NCI-H748 (cell line): ENCODE data around the gene LIN7B.

ENCODE experiments used
- DNase-seq: peaks from one replicate; lab custom pipeline; 2025; ENCODE audit not compliant: unreplicated experiment; lab: John Stamatoyannopoulos, UW

Gene LIN7B, protein sequence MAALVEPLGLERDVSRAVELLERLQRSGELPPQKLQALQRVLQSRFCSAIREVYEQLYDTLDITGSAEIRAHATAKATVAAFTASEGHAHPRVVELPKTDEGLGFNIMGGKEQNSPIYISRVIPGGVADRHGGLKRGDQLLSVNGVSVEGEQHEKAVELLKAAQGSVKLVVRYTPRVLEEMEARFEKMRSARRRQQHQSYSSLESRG

DNA sequence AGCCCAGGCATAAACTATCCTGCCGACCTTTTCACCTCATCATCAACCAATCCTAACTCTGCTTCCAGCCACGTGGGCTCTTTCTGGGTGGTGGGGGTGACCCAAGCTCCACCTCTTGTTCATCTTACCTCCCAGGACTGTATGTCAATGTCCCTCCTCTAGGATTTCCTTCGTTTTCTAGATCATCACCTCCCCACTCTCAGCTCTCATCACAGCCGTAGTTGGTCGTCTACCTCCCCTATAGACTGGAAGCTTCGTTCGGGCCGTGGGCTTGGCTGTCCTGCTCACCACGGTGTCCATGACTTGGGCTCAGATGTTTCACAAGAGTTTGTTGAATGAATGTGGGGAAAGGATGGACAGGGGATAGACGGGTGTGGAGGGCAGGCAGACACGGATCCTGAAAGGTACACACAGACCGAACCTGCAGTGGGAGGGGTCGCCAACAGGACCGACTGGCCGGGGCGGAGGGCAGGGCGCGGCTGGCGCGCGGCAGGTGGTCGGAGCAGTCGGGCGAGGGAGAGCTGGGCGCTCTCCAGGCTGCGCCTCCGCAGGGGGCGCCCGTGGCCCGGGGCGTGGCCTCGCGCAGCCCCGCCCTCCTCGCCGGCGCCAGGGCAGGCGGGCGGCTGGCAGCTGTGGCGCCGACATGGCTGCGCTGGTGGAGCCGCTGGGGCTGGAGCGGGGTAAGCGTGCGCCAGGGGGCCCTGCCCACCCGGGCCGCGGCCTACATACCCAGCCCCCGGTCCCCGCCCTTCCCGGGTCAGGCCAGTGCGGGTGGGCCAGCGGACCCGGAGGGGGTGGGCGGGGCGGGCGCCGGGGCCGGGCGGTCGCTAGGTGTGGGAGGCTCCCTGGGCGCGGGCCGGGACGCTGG, at the start of gene LIN7B:
Gene LIN7B, plus strand, starts transcription at position 609 of the 868 bp plus-strand sequence. Its CDS starts 35 bp downstream, at position 644.
- peak; percentile 72 for DNase-seq

DNA sequence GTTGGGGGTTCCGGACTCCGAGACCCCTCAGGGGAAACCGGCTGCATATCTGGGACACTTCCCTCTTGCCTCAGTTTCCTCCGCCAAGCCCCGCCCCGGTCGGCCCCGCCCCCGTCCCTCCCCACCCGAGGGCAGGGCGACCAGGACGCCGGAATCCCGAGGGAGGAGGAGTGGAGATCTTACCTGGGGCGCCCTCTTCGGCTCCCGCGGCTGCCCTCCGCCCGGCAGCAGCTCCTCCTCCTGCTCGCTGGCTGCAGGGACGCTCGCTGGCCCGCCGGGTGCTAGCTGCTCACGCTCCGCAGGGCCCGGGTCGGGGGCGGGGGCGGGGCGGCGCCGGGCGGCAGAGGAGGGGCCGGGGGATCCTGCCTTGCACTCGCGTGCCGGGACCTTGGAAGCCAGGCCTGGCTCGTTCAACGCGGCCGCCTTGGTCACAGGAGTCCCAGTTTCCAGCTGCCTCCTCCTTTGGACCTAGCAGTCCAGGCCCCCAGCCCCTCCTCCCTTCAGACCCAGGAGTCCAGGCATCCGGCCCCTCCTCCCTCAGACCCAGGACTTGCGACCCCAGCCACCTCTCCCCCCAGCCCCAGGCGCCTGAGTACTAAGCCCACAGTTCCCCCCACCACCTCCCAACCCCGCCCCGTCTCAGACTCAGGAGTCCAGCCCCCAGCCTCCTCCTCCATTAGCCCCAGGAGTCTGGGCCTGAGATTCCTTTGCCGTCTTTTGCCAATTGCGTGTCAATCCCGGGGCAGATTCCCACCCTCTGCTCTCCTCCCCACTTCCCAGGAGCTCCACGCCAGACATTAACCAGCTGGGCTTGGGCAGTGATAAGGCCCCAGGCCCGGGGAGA, 49.2 kb upstream of the LIN7B start, which contains the start of gene NTF4:
Gene NTF4, minus strand, starts transcription at position 51 of the 844 bp plus-strand sequence. CDS start 2,821 bp downstream, outside the sequence.
- DNase-seq: peak; percentile 36

DNA sequence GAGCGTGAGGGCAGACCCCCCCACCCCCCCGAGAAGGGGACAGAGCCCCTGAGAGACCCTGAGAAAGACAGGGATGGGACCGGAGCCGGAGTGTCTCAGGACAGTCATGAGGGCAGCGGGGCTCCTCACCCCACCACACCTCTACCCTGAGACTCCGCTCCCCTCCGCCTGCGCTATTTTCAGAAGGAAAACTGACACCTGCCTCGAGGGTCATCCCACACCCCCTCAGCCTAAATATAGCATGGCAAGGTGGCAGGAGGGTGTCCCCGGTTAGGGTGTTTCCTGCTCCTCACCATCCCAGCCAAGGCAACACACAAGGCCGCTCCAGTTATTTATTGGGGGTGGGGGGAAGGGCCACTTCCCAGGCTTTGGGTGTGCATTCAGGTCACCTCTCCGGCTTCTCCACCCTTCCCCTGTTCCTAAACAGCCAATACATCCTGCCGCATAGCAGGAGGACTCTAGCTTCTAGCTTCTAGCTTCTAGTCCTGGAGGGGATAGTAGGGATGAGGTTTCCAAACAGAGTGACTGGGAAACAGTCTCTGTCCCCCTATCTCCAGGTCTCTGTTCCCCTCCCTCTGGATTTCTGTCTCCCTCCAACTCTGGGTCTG, 48.2 kb upstream of the LIN7B start:
- DNase-seq: no peak

DNA sequence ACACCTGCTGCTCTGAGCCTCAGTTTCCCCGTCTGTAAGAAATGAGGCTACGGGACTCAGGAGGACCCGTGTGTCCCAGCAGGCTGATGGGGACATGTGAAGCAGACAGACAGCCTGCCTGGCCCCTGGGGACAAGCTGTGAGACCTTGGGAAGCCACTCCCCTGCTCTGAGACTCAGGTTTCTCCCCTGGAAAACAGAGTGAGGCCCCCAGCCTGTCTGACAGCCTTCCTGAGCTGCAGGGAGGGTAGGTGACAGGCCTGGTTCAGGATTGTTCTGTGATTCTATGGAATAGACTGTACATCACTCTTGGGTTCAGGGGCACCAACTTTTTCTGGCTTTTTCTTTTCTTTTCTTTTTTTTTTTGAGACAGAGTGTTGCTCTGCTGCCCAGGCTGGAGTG, 46.6 kb upstream of the LIN7B start:
- no peak for DNase-seq

DNA sequence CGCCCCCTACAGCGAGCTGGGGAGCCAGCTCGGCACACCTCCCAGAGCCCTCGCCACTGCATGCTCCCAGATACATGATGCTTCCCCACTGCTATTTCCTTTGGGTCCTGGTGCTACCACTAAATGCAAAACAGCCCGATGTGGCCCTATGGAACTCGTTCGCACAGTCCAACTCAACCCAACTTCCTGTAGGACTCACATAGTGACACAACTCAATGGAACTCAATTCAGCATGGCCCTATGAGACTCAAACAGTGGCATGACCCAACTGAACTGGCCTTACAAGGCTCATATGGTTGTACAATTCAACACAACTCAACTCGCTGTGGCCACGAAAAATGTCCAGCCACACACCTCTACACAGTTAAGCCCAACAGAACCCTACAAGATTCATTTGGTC, 45.1 kb upstream of the LIN7B start:
- DNase-seq: no peak

DNA sequence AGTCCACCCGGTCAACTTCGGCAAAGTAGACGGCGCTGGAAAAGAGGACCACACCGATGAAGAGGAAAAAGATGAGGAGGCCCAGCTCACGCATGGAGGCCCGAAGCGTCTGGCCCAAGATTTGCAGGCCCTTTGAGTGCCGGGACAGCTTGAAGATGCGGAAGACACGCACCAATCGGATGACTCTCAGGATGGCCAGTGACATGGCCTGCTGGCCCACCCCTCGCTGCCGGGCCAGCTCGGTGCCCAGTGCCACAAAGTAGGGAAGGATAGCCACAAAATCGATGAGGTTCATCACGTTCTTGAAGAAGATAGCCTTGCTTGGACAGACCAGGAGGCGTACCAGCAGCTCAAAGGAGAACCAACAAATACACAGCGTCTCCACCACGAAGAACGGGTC, 43.8 kb upstream of the LIN7B start:
- no peak for DNase-seq

DNA sequence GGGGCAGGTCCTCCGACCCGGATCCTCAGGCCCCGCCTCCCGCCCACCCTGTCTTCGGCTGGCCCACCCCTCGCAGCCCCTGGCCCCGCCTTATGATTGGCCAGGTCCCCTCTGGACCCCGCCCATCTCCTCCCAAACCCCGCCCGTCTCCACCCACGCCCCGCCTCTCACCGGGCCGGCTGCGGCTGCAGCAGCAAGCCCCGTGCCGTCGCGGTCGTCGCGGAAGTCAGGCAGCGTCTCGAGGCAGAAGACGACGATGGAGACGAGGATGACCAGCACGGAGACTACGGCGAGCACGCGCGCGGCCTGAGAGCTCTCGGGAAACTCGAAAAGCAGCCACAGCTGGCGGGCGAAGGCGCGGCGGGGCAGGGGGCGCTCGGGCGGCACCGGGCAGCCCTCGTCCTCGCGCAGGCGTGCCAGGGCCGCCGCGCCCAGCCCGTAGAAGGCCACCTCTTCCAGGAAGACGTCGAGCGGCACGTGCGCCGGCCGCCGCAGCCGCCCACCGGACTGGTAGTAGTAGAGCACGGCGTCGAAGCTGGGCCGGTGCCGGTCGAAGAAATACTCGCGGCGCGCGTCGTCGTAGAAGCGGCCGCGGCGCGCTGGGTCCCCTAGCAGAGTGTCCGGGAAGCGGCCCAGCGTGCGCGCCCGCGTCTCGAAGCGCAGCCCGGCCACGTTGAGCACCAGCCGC, 42.2 kb upstream of the LIN7B start:
- no peak for DNase-seq

DNA sequence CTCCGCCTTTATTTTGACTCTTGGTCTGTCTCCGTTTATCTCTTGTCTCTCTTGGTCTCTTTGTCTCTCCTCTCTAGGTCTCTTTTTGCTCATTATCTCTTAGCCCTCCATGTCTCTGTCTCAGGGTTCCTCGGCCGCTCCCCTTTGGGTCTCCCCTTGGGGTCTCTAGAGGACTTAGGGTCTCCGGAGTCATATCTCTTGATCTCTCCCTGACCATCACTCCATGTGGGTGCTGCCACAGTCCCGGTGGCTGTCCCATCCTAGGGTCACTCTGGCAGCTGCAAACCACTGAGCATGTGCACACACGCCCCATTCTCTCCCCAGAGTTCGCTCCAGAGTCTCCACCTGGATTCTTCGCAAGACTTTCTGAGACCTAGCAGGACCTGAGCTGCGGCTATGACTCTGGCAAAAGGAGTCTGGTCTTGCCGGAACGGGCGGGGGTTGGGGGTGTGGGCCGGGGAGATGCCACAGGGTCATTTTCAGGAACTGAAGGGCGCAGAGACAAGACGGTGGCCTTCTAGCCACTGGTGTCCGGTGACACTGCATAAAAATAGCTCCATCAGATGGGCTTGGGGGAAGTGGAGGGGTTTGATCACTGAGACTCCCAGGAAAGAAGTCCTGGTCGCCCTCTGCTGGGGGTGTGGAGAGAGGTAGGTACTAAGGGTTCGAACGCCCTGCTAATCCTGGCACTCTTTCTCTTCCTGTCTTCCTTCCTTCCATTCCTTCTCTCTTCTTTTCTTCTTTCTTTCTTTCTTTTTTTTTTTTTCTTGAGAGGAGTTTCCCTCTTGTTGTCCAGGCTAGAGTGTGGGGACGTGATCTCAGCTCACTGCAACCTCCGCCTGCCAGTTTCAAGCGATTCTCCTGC, 40.4 kb upstream of the LIN7B start:
- peak; percentile 52 for DNase-seq

DNA sequence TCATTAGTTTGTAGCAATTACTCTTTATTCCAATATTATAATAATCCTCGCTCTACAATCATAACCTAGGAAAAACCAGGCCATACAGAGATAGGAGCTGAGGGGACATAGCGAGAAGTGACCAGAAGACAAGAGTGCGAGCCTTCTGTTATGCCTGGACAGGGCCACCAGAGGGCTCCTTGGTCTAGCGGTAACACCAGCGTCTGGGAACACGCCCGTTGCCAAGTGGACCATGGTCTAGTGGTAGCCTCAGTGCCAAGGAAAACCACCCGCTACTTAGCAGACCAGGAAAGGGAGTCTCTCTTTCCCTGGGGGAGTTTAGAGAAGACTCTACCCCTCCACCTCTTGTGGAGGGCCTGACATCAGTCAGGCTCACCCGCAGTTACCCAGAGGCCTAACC, 39.3 kb upstream of the LIN7B start:
- DNase-seq: peak; percentile 74

DNA sequence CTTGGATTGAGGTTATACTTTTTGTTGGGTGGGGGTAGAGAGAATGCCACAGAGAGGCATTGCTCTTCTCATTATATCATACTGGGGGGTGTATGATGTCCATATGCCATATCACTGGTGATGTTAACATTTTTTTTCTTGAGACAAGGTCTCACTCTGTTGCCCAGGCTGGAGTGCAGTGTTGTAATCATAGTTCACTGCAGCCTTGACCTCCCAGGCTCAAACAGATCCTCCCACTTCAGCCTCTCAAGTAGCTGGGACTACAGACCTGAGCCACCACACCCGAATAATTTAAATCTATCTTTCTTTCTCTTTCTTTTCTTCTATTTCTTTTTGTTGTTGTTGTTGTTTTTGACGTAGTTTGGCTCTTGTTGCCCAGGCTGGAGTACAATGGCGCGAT, 33.8 kb upstream of the LIN7B start:
- no peak for DNase-seq

DNA sequence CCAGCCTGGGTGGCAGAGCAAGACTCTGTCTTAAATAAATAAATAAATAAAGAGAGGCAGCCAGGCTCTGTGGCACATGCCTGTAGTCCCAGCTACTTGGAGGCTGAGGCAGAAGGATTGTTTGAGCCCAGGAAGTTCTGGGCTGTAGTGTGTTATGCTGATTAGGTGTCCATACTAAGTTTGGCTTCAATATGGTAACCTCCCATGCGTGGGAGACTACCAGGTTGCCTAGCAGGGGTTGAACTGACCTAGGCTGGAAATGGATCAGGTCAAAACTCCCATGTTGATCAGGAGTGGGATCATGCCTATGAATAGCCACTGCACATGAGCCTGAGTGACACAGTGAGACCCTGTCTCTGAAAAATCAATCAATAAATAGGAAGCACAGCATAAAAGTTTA, 32.9 kb upstream of the LIN7B start:
- DNase-seq: no peak

DNA sequence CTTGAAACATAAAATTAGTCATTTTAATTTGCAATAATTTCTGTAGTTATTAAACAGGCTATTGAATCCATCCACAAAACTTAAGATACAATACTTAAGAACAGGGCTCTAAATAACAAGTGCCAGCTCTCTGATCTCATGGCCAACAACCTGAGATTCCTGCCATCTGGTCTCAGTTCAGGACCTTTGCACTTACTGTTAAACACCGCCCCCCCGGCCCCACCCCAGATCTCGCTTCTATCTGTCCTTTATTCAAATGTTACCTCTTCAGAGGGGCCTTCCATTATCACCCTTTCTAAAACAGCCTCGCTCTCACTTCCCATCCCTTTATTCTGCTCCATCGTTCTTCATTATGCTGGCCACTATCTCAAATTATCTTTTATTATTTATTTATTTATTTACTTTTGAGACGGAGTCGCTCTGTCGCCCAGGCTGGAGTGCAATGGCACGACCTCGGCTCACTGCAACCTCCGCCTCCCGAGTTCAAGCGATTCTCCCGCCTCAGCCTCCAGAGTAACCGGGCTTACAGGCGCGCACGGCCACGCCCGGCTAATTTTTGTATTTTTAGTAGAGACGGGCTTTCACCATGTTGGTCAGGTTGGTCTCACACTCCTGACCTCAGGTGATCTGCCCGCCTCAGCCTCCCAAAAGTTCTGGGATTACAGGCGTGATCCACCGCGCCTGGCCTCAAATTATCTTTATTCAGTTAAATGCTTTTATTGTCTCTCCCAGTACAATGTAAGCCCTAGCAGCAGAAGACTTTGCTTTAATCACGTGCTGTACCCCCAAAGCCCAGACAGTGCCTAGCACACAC, 29.8 kb upstream of the LIN7B start:
- DNase-seq: peak; percentile 64

DNA sequence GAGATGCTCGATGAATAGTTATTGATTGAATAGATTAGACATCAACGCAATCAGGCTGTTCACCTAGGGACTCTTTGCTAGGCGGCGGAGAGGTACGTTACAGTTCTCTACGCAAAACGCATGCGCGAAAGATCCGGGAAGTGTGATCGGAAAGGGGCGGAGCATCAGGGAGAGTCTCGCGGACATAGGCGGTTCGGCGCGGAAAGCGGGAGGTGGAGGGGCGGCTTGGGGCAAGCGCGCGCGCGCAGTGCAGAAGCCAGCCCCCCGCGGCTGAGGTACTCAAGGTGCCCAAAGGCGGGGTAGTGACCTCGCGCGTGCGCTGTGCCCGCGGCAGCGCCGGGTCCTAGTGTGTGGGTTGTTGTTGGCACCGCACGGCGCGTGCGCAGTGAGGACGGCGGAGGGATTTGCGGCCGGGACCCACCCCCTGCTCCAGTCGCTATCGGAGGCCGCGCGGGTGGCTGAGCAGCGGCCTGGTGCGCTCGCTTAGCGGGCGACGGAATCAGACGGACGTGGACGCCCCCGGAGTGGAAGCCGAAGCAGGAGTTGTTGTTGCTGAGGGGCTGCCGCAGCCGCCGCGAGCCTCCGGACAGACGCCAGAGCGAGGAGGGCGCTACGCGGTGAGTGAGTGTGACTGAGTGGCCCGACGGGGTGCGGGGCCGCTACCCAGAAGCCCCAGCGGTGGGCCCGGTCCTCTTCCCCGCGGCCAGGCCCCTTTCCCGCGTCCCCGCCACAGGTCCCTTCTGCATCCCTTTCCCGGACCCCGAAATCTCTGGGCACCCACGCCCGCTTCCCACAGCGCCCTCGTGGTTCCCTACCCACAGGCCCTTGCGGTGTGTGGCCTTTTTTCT, 28.9 kb upstream of the LIN7B start, which contains the start of gene SNRNP70:
Gene SNRNP70, plus strand, starts transcription at position 432 of the 848 bp plus-strand sequence. CDS start 964 bp downstream, outside the sequence.
- peak; percentile 100 for DNase-seq

DNA sequence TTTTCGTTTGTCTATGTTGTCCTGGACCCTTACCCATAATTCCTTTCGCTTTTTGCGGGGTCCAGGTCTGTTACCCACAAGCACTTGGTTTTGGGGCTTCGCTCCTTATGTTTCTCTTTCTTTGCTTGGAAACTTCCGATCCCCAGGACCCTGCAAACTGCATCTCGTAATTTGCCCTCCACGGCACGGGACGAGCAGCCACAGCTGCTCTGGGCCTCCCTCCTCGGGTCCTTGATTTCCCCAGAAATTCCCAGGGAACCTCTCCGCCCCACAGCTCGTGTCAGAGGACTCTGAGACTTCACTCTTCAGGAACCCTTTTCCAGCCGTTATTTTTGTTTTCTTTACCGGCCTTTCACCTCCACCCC, 28.3 kb upstream of the LIN7B start:
- DNase-seq: no peak

DNA sequence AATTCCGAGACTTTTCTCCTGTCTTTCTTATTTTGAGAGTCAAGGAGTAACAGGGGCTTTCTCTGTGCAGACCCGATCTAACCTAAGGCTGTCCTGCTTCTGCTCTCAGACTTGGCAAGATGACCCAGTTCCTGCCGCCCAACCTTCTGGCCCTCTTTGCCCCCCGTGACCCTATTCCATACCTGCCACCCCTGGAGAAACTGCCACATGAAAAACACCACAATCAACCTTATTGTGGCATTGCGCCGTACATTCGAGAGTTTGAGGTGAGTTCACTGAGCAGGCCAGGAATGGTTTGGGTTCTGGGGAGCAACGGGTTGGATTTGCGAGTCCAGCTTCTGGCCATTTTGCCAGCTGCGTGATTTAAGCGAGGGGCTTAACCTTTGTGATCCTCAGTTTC, 27.9 kb upstream of the LIN7B start:
- DNase-seq: no peak

DNA sequence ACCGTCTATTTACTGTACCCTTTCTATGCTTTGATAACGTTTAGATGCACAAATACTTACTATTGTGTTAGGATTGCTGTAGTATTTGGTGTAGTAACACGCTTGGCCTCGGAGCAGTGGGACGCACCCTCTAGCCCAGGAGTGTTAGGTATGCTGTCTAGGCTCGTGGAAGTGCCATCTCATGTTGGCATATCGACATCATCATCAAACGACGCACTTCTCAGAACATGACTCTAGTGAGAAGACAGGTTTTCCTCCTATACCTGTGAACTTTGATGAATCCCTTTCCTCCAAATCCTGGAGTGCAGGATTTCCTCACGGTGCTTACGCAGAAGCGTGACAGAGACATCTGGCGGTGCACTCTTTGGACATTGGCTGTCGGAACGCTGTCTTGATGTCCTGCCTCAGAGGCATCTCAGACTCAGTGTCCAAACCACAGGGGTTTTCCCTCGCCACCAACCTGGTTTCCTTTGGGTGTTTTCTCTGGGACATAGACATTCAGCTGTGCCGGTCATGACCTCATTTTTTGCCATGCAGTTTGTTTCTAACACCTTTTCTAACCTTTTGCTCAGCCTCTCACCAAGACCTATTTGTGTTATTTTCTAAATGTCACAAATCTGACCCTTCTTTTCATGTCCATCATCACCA, 22.7 kb upstream of the LIN7B start:
- no peak for DNase-seq

DNA sequence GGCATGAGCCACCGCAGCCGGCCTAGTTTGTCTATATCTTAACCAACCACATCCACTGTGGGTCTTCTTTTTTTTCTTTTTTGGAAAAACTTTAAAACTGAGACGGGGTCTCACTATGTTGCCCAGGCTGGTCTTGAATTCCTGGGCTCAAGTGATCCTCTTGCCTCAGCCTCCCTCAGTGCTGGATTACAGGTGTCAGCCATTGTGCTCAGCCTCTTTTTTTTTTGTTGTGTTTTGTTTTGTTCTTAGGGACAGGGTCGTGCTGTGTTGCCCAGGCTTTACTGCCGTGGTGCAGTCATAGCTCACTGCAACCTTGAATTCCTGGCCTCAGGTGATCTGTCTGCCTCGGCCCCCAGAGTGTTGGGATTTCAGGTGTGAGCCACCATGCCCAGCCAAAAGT, 21.5 kb upstream of the LIN7B start:
- DNase-seq: no peak
